Activated T-cell treated with anti-CD3 and anti-CD28 coated beads, Interleukin-2, amount 50 U/mL, for 72 hours (primary cell): ENCODE results near the gene DPRX. TPM values are rescaled to one million over a fixed set of nuclear protein-coding genes. Genes with fewer than 3 reads are reported as not detected.

Source experiments
- ATAC-seq, 2 donors: fragments of 150-1000 bp; cut with Tn5 transposase; replicated peaks in 1 of 2; 2 replicates each; pipeline ENCODE4 v1.10.0; 2021; ENCODE audit warnings: moderate library complexity in 2 of 2, mild to moderate bottlenecking in 1 of 2
- DNase-seq, 2 donors: peaks; one replicate each; pipeline ENCODE4 v3.0.0; 2021 to 2022; ENCODE audit warnings: mixed read lengths in 1 of 2
- H3K27ac Mint-ChIP-seq: one replicate; pipeline ENCODE4 v1.8.0; 2022; ENCODE audit warnings: mild to moderate bottlenecking, moderate library complexity, mixed read lengths
- H3K27me3 Mint-ChIP-seq: one replicate; pipeline ENCODE4 v1.8.0; 2022; ENCODE audit warnings: low read depth, mixed read lengths
- H3K36me3 Mint-ChIP-seq, 2 donors: one replicate each; pipeline ENCODE4 v1.8.0; 2022; ENCODE audit warnings: mixed read lengths in 2 of 2, mild to moderate bottlenecking in 1 of 2; ENCODE audit not compliant: insufficient read depth in 2 of 2
- H3K4me1 Mint-ChIP-seq: one replicate; pipeline ENCODE4 v1.8.0; 2022; ENCODE audit warnings: low read depth, mixed read lengths
- H3K4me3 Mint-ChIP-seq, 2 donors: one replicate each; pipeline ENCODE4 v1.8.0; 2022; ENCODE audit warnings: mild to moderate bottlenecking in 2 of 2, mixed read lengths in 2 of 2, moderate library complexity in 2 of 2
- H3K9me3 Mint-ChIP-seq, 2 donors: one replicate each; pipeline ENCODE4 v1.8.0; 2022; ENCODE audit warnings: mixed read lengths in 2 of 2
- total RNA-seq, 2 donors: library from RNA; stranded (reverse); gene quantifications; one replicate each; pipeline ENCODE4 v1.2.3, GENCODE V29; 2022

Gene DPRX, protein sequence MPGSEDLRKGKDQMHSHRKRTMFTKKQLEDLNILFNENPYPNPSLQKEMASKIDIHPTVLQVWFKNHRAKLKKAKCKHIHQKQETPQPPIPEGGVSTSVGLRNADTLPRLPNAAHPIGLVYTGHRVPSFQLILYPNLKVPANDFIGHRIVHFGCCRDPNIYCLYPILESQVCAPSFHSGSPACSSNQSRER
- total RNA-seq: not detected

DNA sequence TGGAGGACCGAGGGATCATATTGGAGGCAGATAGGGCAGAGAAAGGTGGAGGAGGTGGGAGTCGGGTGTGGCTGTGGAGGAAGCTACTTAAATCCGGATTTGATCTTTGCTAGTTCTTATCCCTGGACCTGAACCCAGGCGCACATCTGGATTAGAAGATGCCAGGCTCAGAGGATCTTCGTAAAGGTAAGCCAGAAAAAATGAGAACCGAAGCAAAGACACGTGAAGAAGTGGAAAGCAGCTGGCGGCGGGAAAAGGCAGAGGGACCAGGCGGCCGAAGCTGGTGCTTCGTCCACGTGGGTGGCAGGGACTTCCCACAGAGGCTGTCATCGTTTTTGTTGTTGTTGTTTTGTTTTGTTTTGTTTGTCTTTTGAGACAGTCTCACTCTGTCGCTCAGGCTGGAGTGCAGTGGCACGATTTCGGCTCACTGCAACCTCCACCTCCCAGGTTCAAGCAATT lies at the start of gene DPRX:
Gene DPRX (plus strand): TSS at position 51 of the 459 bp plus-strand sequence. CDS start 108 bp downstream, at position 159.
- Mint-ChIP-seq H3K4me1 (no peaks in the 10 kb centered on the region), H3K9me3 (peaks cover 7% of the 10 kb centered on the region in 2 donors)
- no peak for ATAC-seq

GRCh38 chr19:53583181-53583580 lies 48.6 kb upstream of the DPRX start:
- Mint-ChIP-seq H3K4me3 (no peak overlapping the region), H3K4me1 (no peaks in the 10 kb centered on the region), H3K9me3 (peaks cover 5 to 10% of the 10 kb centered on the region in 2 donors), H3K27ac (no peak overlapping the region), H3K27me3 (no peaks in the 10 kb centered on the region), H3K36me3 (peaks cover 6 to 15% of the 10 kb centered on the region in 2 donors)
- ATAC-seq (no peak), DNase-seq (no peak)

More for the DNA sequence above, at the start of gene DPRX:
- H3K27me3 Mint-ChIP-seq: no peaks in the 10 kb centered on the region
- DNase-seq: no peak
- peaks cover 3% of the 10 kb centered on the region in 2 donors for H3K36me3 Mint-ChIP-seq
- no peak within 1 kb of the TSS for H3K27ac Mint-ChIP-seq
- H3K4me3 Mint-ChIP-seq: no peak within 1 kb of the TSS

DNA sequence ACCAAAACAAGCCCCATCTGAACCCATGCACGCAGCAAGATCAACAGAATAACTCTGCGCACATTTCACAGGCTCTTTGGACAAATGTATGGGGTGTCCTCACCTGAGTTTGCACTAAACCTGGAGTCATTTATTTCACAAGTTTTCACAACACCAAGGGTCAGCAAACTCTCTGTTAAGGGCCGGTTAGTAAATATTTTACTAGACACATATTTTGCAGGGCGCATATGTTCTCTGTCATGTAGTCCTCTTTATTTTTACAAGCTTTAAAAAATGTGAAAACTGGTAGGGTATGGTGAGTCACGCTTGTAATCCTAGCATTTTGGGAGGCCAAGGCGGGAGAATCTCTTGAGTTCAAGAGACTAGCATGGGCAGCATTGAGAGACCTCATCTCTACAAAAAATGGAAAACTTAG lies 45.5 kb upstream of the DPRX start:
- ATAC-seq (no peak), DNase-seq (no peak)
- peaks cover 5 to 7% of the 10 kb centered on the region in 2 donors for H3K9me3 Mint-ChIP-seq
- no peaks in the 10 kb centered on the region for H3K27me3 Mint-ChIP-seq
- H3K4me1 Mint-ChIP-seq: no peaks in the 10 kb centered on the region
- no peak overlapping the region for H3K27ac Mint-ChIP-seq
- no peak overlapping the region for H3K4me3 Mint-ChIP-seq
- H3K36me3 Mint-ChIP-seq: peaks cover 3 to 8% of the 10 kb centered on the region in 2 donors

DNA sequence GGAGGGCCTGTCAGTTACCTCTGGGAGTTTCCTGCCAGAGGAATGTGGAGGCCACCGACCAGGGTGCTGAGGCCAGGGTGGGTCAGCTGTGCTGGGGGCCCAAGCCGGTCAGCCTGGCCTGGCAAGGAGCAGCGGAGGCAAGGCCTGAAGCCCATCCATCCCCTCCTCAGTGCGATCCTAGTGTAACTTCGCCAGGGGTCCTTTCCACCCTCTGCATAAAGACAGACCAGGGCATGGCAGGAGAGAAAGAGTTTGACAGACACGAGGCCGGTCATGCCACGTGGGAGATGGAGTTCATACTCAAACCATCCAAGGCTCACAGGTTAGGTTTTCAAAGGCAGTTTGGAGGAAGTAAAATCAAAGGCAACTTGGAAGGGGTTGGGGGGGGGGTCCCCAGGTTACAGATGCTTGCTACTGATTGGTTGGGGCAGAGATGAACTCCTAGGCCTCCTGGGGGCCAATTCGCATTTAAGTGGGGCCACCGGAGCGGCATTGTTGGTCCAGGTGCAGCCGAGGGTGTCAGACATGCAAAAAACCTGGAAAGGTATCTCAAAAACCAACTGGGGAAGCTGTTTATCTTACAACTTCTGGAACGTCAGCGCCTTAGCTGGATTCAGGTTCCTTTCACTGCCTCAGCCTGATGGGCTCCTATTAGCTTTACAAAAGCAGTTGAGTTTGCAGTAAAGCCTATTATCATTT lies 36.8 kb upstream of the DPRX start:
- Mint-ChIP-seq H3K36me3 (no peaks in the 10 kb centered on the region), H3K9me3 (peaks cover 0 to 3% of the 10 kb centered on the region in 2 donors), H3K27ac (no peak overlapping the region), H3K4me1 (no peaks in the 10 kb centered on the region), H3K27me3 (no peaks in the 10 kb centered on the region), H3K4me3 (no peak overlapping the region)
- no peak for DNase-seq
- ATAC-seq: no peak

DNA sequence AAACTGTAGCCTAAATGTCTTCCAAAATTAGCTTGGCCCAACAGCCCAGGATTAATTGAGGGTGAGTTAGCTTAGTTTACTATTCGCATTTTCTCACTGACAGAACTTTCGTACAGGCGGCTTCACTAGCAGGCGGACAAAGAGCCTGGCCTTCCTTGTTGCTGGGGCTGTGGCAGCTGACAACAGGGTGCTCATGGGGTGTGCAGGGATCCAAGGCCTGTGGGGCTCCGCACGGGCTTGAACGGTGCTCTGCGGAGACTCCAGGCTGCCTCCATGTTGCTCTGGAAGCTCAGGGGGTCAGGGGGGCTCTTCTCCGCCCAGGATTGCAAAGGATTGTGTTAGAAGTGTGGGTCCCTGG lies 36.3 kb upstream of the DPRX start:
- no peaks in the 10 kb centered on the region for H3K4me1 Mint-ChIP-seq
- no peak for DNase-seq
- H3K9me3 Mint-ChIP-seq: peaks cover 0 to 3% of the 10 kb centered on the region in 2 donors
- no peak overlapping the region for H3K27ac Mint-ChIP-seq
- no peak for ATAC-seq
- no peaks in the 10 kb centered on the region for H3K36me3 Mint-ChIP-seq
- no peaks in the 10 kb centered on the region for H3K27me3 Mint-ChIP-seq
- H3K4me3 Mint-ChIP-seq: no peak overlapping the region

- Mint-ChIP-seq H3K4me3 (no peak overlapping the region), H3K27ac (no peak overlapping the region), H3K27me3 (no peaks in the 10 kb centered on the region), H3K4me1 (no peaks in the 10 kb centered on the region), H3K9me3 (peaks cover 0 to 3% of the 10 kb centered on the region in 2 donors), H3K36me3 (no peaks in the 10 kb centered on the region)
- ATAC-seq (no peak), DNase-seq (no peak)
Observed at GRCh38 chr19:53596056-53596455, 35.7 kb upstream of the DPRX start.

DNA sequence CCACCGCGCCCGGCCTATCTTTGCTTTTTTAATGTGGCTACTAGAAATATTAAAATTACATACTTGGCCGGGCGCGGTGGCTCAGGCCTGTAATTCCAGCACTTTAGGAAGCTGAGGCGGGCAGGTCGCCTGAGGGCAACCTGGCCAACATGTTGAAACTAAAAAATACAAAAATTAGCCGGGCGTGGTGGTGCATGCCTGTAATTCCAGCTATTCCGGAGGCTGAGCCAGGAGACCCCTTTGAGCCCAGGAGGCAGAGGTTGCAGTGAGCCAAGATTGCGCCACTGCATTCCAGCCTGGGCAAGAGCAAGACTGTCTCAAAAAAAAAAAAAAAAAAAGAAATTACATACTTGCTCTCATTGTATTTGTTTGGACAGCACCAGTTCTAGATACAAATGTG lies 34.8 kb upstream of the DPRX start:
- Mint-ChIP-seq H3K27ac (no peak overlapping the region), H3K4me1 (no peaks in the 10 kb centered on the region), H3K27me3 (no peaks in the 10 kb centered on the region), H3K36me3 (peaks cover 0 to 3% of the 10 kb centered on the region in 2 donors), H3K4me3 (no peak overlapping the region), H3K9me3 (peaks cover 0 to 1% of the 10 kb centered on the region in 2 donors)
- DNase-seq (no peak), ATAC-seq (no peak)

DNA sequence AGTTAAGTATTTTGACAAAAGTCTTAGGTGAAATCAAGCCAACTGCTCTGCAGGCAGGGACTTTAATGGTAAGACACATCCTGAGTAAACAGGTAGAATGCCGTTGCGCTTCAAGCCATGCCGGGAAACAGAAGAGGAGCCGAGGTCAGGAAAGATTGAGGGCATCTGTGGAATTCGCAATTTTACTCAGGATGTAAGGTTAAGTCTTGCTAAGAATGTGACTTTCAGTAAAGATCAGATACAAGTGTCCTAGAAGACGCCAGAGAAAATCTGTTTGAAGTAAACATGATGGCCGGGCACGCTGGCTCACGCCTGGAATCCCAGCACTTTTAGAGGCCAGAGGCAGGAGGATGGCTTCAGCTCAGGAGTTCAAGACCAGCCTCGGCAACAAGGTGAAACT lies 33.4 kb upstream of the DPRX start:
- Mint-ChIP-seq H3K27ac (no peak overlapping the region), H3K27me3 (no peaks in the 10 kb centered on the region), H3K9me3 (peaks cover 0 to 1% of the 10 kb centered on the region in 2 donors), H3K36me3 (peaks cover 0 to 3% of the 10 kb centered on the region in 2 donors), H3K4me3 (no peak overlapping the region), H3K4me1 (no peaks in the 10 kb centered on the region)
- no peak for DNase-seq
- no peak for ATAC-seq

- ATAC-seq: no peak
Observed at GRCh38 chr19:53600217-53600616, 31.6 kb upstream of the DPRX start.

GRCh38 chr19:53606031-53606430 lies 25.8 kb upstream of the DPRX start:
- DNase-seq (no peak), ATAC-seq (no peak)
- H3K27me3 Mint-ChIP-seq: no peaks in the 10 kb centered on the region
- H3K9me3 Mint-ChIP-seq: peaks cover 1 to 5% of the 10 kb centered on the region in 2 donors
- H3K4me3 Mint-ChIP-seq: no peak overlapping the region
- peaks cover 0 to 10% of the 10 kb centered on the region in 2 donors for H3K36me3 Mint-ChIP-seq
- no peak overlapping the region for H3K27ac Mint-ChIP-seq
- no peaks in the 10 kb centered on the region for H3K4me1 Mint-ChIP-seq

More at GRCh38 chr19:53600217-53600616, 31.6 kb upstream of the DPRX start:
- DNase-seq: no peak
- Mint-ChIP-seq H3K36me3 (peaks cover 0 to 3% of the 10 kb centered on the region in 2 donors), H3K9me3 (peaks cover 0 to 1% of the 10 kb centered on the region in 2 donors), H3K27me3 (no peaks in the 10 kb centered on the region), H3K4me1 (no peaks in the 10 kb centered on the region), H3K4me3 (no peak overlapping the region), H3K27ac (no peak overlapping the region)

DNA sequence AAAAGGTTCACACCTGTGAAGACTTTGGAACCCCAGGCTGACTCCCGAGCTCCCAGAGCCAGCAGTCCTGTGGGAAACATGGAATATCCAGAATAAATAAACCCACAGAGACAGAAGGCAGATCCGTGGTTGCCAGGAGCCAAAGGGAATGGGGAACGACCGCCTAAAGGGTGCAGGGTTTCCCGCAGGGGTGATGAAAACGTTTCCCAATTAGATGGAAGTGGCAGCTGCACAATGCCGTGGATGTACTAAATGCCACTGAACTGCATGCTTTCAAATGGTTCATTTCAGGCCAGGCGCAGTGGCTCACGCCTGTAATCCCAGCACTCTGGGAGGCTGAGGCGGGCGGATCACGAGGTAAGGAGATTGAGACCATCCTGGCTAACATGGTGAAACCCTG lies 23.4 kb upstream of the DPRX start:
- Mint-ChIP-seq H3K27ac (no peak overlapping the region), H3K27me3 (no peaks in the 10 kb centered on the region), H3K36me3 (peaks cover 0 to 10% of the 10 kb centered on the region in 2 donors), H3K9me3 (peaks cover 2 to 5% of the 10 kb centered on the region in 2 donors), H3K4me3 (no peak overlapping the region), H3K4me1 (no peaks in the 10 kb centered on the region)
- ATAC-seq (no peak), DNase-seq (no peak)

- Mint-ChIP-seq H3K4me3 (no peak overlapping the region), H3K27ac (no peak overlapping the region), H3K36me3 (peaks cover 0 to 8% of the 10 kb centered on the region in 2 donors), H3K9me3 (peaks cover 0 to 2% of the 10 kb centered on the region in 2 donors), H3K27me3 (no peaks in the 10 kb centered on the region), H3K4me1 (no peaks in the 10 kb centered on the region)
- ATAC-seq: no peak
- DNase-seq: no peak
Observed at GRCh38 chr19:53612762-53613526, 18.9 kb upstream of the DPRX start.
